ENCODE data around the gene STX18. TPM values are rescaled to one million over a fixed set of nuclear protein-coding genes. Genes with fewer than 3 reads are reported as not detected.

The STX18 gene
- total RNA-seq, 1 experiment from 2014 or later = 18.5 TPM

- no peak for ATAC-seq
- no TSS peak for BruUV-seq (replicated peaks)
- no peaks in the 10 kb centered on the region for H3K9me3 ChIP-seq (ENCODE audit: control insufficient read depth in 1 of 2, insufficient read depth in 1 of 2, low read depth in 1 of 2, low read length in 2 of 2)
- CTCF ChIA-PET = no interaction called here
- no peaks in the 10 kb centered on the region for H3K9me2 ChIP-seq (ENCODE audit: insufficient read depth)
- H3K9ac ChIP-seq (ENCODE audit: low read length) = no peak overlapping the region
- H3K27me3 ChIP-seq (ENCODE audit: insufficient read depth, low read length) = peaks cover 10% of the 10 kb centered on the region
- H3K27ac ChIP-seq (ENCODE audit: low read depth, low read length) = no peak overlapping the region
- H3K79me2 ChIP-seq (ENCODE audit: insufficient read depth, low read length) = no peaks in the 10 kb centered on the region
- DNase-seq (ENCODE audit: low read depth, low spot score) = no peak
- H3K4me1 ChIP-seq (ENCODE audit: control insufficient read depth in 1 of 2, insufficient read depth in 2 of 2, low read length in 2 of 2) = no peaks in the 10 kb centered on the region
- TF ChIP-seq SIN3A (IDR thresholded peaks at IDR 0.05; ENCODE audit: low read depth) (no peak), FOSL1 (IDR thresholded peaks at IDR 0.05; ENCODE audit: low read depth) (no peak), ELF1 (IDR thresholded peaks at IDR 0.05; ENCODE audit: borderline replicate concordance, low read depth) (no peak), SRF (IDR thresholded peaks at IDR 0.05; ENCODE audit: low read depth) (no peak), EZH2 (IDR thresholded peaks at IDR 0.05) (no peak), ZFX (IDR thresholded peaks at IDR 0.05) (no peak), POLR2A (IDR thresholded peaks at IDR 0.05; ENCODE audit: borderline replicate concordance, extremely low read depth, insufficient read depth, insufficient read length) (no peak)
- TF ChIP-seq, protein P1, sequence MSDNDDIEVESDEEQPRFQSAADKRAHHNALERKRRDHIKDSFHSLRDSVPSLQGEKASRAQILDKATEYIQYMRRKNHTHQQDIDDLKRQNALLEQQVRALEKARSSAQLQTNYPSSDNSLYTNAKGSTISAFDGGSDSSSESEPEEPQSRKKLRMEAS (IDR thresholded peaks at IDR 0.05) = no peak
- TF ChIP-seq, protein P2, sequence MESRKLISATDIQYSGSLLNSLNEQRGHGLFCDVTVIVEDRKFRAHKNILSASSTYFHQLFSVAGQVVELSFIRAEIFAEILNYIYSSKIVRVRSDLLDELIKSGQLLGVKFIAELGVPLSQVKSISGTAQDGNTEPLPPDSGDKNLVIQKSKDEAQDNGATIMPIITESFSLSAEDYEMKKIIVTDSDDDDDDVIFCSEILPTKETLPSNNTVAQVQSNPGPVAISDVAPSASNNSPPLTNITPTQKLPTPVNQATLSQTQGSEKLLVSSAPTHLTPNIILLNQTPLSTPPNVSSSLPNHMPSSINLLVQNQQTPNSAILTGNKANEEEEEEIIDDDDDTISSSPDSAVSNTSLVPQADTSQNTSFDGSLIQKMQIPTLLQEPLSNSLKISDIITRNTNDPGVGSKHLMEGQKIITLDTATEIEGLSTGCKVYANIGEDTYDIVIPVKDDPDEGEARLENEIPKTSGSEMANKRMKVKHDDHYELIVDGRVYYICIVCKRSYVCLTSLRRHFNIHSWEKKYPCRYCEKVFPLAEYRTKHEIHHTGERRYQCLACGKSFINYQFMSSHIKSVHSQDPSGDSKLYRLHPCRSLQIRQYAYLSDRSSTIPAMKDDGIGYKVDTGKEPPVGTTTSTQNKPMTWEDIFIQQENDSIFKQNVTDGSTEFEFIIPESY (IDR thresholded peaks at IDR 0.05; ENCODE audit: extremely low read depth, insufficient replicate concordance, low read length) = no peak
- no peak overlapping the region for H3K4me3 ChIP-seq (replicated peaks in 1 of 2; ENCODE audit: low read depth in 1 of 2, low read length in 2 of 2)
- POLR2A ChIA-PET = no interaction called here
- no peaks in the 10 kb centered on the region for H3K36me3 ChIP-seq (ENCODE audit: control insufficient read depth in 1 of 2, insufficient read depth in 2 of 2, low read length in 2 of 2)
- no peak overlapping the region for H2AFZ ChIP-seq (ENCODE audit: low read depth, low read length, poor library complexity, severe bottlenecking)
- H3K4me2 ChIP-seq (ENCODE audit: low read length) = no peak overlapping the region
- RAD21 ChIA-PET (ENCODE audit: low non-redundant PET in 1 of 2, low total read pairs in 2 of 2, uncharacterized antibody in 2 of 2, unreplicated experiment in 2 of 2) = no interaction called here
- no peaks in the 10 kb centered on the region for H4K20me1 ChIP-seq (ENCODE audit: insufficient read depth)
- intact Hi-C loops (cut with micrococcal nuclease) = no loop called here
Measured at GRCh38 chr4:4377191-4377590, 164.7 kb downstream of the STX18 start.

GRCh38 chr4:4376074-4376473 lies 165.8 kb downstream of the STX18 start:
- intact Hi-C loops (cut with micrococcal nuclease) = no loop called here
- H3K9ac ChIP-seq (ENCODE audit: low read length) = no peak overlapping the region
- ChIA-PET POLR2A (no interaction called here), RAD21 (ENCODE audit: low non-redundant PET in 1 of 2, low total read pairs in 2 of 2, uncharacterized antibody in 2 of 2, unreplicated experiment in 2 of 2) (no interaction called here), CTCF (interaction anchor here (1.5 kb wide), 1 partner anchor 9 kb away, joined by 6 read pairs; no protein-coding TSS in a partner anchor)
- no peak overlapping the region for H3K27ac ChIP-seq (ENCODE audit: low read depth, low read length)
- no peak for ATAC-seq
- no peaks in the 10 kb centered on the region for H4K20me1 ChIP-seq (ENCODE audit: insufficient read depth)
- no peaks in the 10 kb centered on the region for H3K36me3 ChIP-seq (ENCODE audit: control insufficient read depth in 1 of 2, insufficient read depth in 2 of 2, low read length in 2 of 2)
- no peak overlapping the region for H3K4me2 ChIP-seq (ENCODE audit: low read length)
- H3K79me2 ChIP-seq (ENCODE audit: insufficient read depth, low read length) = no peaks in the 10 kb centered on the region
- no peaks in the 10 kb centered on the region for H3K9me3 ChIP-seq (ENCODE audit: control insufficient read depth in 1 of 2, insufficient read depth in 1 of 2, low read depth in 1 of 2, low read length in 2 of 2)
- no peaks in the 10 kb centered on the region for H3K4me1 ChIP-seq (ENCODE audit: control insufficient read depth in 1 of 2, insufficient read depth in 2 of 2, low read length in 2 of 2)
- BruUV-seq (replicated peaks) = no TSS peak
- TF ChIP-seq, protein P3, sequence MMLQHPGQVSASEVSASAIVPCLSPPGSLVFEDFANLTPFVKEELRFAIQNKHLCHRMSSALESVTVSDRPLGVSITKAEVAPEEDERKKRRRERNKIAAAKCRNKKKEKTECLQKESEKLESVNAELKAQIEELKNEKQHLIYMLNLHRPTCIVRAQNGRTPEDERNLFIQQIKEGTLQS (IDR thresholded peaks at IDR 0.05) = no peak
- TF ChIP-seq ZNF274 (IDR thresholded peaks at IDR 0.05; ENCODE audit: low read depth, low read length) (no peak), ELF1 (IDR thresholded peaks at IDR 0.05; ENCODE audit: borderline replicate concordance, low read depth) (no peak), EZH2 (IDR thresholded peaks at IDR 0.05) (no peak)
- no peak overlapping the region for H2AFZ ChIP-seq (ENCODE audit: low read depth, low read length, poor library complexity, severe bottlenecking)
- H3K27me3 ChIP-seq (ENCODE audit: insufficient read depth, low read length) = peaks cover 10% of the 10 kb centered on the region
- no peak overlapping the region for H3K4me3 ChIP-seq (replicated peaks in 1 of 2; ENCODE audit: low read depth in 1 of 2, low read length in 2 of 2)
- DNase-seq (ENCODE audit: low read depth, low spot score) = no peak
- H3K9me2 ChIP-seq (ENCODE audit: insufficient read depth) = no peaks in the 10 kb centered on the region
